GM18951 (cell line): Measurements from ENCODE around the gene GOPC.

Experiments used
- POLR2A ChIP-seq: IDR thresholded peaks from 4 replicates; pipeline ENCODE4 v1.6.1; 2011; ENCODE audit warnings: mild to moderate bottlenecking; ENCODE audit not compliant: insufficient read length, insufficient read depth; ENCODE audit errors: extremely low read depth
- in situ Hi-C: fragments of 300-500 bp; cut with MboI; formaldehyde crosslinking; loops from one replicate; pipeline ENCODE4 v1.12.0; 2022; ENCODE audit warnings: low sequenced_read_pairs, mixed read lengths, inconsistent platforms; ENCODE audit not compliant: unreplicated experiment

The GOPC gene

GRCh38 chr6:117605169-117605826 is 3.0 kb upstream of the GOPC start:
- in situ Hi-C loops = no loop called here
- no peak for TF ChIP-seq POLR2A

- TF ChIP-seq POLR2A = no peak
- in situ Hi-C loops = no loop called here
Measured at GRCh38 chr6:117603821-117604220, 1.5 kb upstream of the GOPC start.

GRCh38 chr6:117602899-117603588 is 733 bp upstream of the GOPC start:
- TF ChIP-seq POLR2A = no peak
- in situ Hi-C loops = no loop called here

DNA sequence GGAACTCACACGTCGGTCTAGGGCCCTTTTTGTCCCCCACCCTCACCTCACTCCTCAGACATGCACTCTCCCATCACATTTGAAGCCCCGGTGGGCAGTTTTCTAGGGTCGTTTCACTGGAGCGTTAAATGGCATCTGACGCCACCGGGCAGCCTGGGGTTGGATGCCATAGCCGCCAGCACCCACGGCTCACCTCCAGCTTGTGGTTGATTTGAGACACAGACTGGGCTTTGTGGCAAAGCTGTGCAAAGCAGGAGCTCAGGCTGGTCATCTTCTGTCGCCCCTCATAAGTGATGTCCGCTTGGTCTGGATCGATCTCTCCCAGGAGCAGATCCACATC is 530 bp downstream of the GOPC start:
- in situ Hi-C loops = no loop called here

DNA sequence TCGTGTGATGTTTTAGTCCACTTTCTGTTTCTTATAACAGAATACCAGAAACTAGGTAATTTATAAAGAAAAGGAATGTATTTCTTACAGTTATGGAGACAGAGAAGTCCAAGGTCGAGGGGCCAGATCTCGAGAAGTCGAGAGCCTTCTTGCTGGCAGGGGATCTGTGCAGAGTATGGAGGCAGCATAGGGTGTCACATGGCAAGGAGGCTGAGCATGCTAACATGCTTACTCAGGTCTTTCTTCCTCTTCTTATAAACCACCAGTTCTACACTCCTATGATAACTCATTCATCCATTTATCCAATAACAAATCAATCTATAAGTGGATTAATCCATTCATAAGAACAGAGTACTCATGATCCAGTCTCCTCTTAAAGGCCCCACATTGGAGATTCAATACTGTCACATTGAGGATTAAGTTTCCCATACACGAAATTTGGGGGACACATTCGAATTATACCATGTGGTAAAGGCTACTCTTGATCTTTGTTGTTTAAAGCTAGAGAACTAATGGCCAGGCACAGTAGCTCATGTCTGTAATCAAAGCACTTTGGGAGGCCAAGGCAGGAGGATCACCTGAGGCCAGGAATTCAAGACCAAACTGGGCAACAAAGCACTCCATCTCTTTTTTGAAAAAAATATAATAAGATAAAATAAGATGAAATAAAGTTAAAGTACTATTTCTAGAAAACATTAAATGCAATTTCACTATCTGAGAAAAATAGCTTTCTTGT is 2.1 kb downstream of the GOPC start:
- in situ Hi-C loops = no loop called here
- TF ChIP-seq POLR2A = no peak

More for the DNA sequence above, 530 bp downstream of the GOPC start:
- TF ChIP-seq POLR2A = no peak

DNA sequence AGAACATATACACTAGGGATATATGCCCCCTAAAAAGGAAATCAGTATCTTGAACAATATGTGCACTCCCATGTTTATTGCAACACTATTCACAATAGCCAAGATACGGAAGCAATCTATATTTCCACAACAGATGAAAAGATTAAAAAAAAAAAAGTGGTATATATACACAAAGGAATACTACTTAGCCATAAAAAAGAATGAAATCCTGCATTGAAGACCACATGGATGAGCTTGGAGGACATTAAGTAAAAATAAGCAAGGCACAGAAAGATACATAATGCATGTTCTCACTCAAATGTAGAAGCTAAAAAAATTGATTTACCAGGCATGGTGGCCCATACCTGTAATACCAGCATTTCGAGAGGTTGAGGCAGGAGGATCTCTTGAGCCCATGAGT is 4.6 kb downstream of the GOPC start:
- TF ChIP-seq POLR2A = no peak
- in situ Hi-C loops = no loop called here

DNA sequence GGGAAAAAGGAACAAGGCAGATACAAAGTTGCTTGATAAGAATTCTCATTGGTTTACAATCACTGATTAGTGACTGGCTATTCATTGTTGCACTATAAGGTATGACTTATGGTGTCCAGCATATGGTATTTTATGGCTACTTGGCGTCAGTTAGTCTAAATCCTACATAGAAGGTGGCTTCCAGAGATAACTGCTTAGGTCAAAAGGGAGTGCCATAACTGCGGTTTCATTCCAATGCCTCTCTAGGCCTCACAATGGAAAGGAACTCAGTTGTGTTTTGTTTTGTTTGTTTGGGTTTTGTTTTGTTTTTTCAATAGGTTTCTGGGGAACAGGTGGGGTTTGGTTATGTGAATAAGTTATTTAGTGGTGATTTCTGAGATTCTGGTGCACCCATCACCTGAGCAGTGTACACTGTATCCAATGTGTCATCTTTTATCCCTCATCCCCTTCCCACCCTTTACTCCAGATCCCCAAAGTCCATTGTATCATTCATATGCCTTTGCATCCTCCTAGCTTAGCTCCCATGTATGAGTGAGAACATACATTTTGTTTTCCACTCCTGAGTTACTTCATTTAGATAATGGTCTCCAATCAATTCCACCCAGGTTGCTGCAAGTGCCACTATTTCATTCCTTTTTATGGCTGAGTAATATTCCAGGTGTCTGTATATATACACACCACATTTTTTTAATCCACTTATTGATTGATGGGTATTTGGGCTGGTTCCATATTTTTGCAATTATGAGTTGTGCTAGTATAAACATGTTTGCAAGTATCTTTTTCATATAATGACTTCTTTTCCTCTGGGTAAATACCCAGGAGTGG is 7.0 kb downstream of the GOPC start:
- in situ Hi-C loops = no loop called here
- TF ChIP-seq POLR2A = no peak

DNA sequence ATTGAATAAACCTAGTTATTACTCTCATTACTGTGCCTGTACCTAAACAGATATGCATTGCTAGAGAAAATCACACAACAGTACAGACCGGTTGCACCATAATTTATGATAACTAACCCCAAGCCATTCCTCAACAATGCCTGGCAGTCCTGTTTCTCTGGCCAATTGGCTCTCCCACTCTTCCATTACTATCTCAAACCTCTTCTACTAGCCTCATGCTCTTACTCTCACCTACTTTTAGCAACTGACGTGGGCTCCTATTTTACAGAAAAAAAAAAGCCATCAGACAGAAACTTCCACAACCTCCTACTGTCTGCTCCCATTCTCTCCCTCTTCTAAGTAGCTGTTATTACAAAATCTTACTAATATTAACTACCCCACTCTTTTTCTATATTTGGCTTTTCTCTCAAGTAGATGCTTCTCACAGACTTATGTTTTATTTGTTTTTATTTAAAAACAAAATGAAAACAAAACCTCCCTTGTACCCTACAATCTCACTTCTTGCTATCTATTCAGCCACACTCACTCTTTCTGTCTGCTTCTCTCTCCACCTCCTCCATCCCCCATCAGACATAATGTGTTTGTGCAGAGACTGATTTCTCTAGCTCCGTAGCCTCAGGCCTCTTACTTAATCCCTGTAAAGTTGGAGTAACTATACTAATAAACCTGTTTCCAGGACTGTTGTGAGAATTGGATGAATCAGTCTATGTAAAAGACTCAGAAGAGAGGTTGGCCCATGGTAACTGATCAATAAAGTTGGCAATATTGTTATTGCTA is 9.1 kb downstream of the GOPC start:
- in situ Hi-C loops = no loop called here
- TF ChIP-seq POLR2A = no peak

- TF ChIP-seq POLR2A = no peak
- in situ Hi-C loops = no loop called here
Measured at GRCh38 chr6:117591405-117591804, 10.9 kb downstream of the GOPC start.

- in situ Hi-C loops = no loop called here
- TF ChIP-seq POLR2A = no peak
Measured at GRCh38 chr6:117590447-117590846, 11.9 kb downstream of the GOPC start.

DNA sequence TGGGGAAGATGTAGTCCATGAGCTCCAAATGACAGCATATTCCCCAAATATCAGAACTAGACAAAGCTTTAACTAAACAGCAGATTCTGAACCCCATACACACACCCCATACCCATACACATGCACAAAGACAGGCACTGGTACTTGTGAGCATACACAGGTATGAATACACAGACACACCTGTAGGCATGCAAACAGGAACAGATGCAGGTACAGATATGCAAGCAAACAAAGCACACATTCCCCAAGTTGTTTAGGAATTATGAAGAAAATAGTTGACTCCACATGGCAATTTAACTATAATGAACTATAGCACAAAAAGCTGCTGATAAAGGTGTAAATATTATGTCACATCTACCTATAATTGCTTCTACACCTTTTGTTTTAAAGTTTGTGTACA is 16.7 kb downstream of the GOPC start:
- TF ChIP-seq POLR2A = no peak
- in situ Hi-C loops = no loop called here

DNA sequence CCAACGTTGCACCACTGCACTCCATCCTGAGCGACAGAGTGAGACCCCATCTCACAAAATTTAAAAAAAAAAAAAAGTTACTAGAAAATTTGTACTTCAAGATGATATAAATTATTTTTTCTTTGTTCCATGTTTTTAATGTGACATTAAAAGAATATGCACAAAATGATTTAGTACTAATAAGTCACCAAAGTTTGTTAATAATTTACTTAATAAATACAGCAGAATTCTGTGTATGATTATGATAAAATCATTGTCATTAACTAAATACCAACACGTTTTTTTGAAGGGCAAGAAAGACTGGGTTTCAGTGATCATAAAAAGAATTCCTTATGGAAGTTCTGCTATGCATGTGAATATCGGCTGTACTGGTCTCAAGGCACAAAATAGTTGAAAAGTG is 28.1 kb downstream of the GOPC start:
- TF ChIP-seq POLR2A = no peak
- in situ Hi-C loops = loop anchor here (25.0 kb wide), 1 partner anchor 237 kb away; no protein-coding TSS in a partner anchor
